T47D (cell line): ENCODE measurements around the gene RBM10.

Source experiments
- DNase-seq, 2 experiments: peaks; one replicate each; pipeline versions ENCODE4 v3.0.0 to v3.0.0-alpha.2; 2011 to 2012; ENCODE audit warnings: low read depth in 1 of 2, low spot score in 1 of 2
- JUND ChIP-seq: IDR thresholded peaks from 2 replicates; pipeline ENCODE4 v1.6.1; 2012; ENCODE audit warnings: low read depth
- in situ Hi-C: cut with HindIII; loops from 2 replicates; pipeline ENCODE4 v1.10.0; 2016; ENCODE audit warnings: low sequenced_read_pairs, low pct_unique_long_range_greater_than_20kb

RBM10 gene

DNA sequence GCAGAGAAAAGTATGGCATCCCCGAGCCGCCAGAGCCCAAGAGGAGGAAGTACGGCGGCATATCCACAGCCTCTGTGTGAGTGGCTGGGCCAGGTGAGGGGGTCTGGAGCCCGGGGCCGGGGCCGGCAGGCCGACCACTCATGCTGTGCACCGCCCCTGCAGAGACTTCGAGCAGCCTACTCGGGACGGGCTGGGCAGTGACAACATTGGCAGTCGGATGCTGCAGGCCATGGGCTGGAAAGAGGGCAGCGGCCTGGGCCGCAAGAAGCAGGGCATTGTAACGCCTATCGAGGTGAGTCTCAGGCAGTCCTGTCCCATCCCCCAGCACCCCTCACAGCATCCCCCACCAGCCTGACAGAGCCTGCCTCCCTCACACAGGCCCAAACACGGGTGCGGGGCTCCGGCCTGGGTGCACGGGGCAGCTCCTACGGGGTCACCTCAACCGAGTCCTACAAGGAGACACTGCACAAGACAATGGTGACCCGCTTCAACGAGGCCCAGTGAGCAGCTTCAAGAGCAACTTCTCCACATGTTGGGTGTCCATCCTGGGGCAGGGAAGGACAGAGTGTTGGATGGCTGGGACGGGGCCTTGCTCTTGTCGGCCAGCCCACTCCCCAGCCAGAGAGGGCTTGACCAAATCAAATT lies 41.2 kb downstream of the RBM10 start:
- in situ Hi-C loops = no loop called here
- TF ChIP-seq JUND = no peak
- DNase-seq = no peak

DNA sequence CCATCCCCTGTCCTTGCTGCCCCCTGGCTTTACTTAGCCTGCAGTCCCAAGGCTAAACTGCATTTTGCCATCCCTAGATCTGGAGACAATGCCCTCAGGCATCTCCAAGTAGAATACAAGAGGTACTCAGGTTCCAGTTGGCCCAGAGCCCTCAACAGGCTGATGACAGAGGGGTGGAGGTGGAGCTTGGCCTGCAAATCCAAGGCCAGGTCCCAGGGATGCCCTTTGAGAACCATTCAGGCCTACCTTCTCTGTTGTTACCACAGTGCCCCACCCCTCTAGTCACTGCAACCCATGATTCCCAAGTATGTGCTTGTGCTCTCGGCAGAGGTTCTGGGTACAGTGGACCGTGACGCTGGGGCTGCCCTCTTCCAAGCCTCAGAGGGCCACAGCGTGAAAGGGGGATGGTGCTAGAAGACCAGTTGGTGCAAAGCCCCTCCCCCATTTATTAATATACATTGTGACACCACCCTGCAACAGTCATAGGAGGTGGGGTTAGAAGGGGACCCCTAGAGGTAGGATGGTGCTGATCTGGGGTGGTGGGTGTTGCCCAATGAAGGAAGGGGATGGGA lies 42.2 kb downstream of the RBM10 start:
- peak in 1 of 2 experiments; percentile 53 for DNase-seq
- in situ Hi-C loops = no loop called here
- TF ChIP-seq JUND = no peak

DNA sequence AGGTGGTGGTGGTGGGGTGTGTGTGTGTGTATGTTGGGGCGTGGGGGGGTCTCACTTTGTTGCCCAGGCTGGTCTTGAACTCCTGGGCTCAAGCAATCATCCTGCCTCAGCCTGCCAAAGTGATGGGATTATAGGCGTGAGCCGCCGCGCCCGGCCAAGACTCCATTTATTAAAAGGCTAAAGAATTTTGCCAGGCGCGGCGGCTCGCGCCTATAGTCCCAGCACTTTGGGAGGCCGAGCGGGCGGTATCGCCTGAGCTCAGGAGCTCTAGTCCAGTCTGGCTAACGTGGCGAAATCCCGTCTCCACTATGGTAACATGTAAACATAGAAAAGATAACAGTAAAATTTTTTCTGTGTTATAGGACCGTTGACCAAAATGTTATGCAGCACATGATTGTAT lies 44.9 kb downstream of the RBM10 start:
- in situ Hi-C loops = no loop called here
- DNase-seq = no peak
- TF ChIP-seq JUND = no peak

DNA sequence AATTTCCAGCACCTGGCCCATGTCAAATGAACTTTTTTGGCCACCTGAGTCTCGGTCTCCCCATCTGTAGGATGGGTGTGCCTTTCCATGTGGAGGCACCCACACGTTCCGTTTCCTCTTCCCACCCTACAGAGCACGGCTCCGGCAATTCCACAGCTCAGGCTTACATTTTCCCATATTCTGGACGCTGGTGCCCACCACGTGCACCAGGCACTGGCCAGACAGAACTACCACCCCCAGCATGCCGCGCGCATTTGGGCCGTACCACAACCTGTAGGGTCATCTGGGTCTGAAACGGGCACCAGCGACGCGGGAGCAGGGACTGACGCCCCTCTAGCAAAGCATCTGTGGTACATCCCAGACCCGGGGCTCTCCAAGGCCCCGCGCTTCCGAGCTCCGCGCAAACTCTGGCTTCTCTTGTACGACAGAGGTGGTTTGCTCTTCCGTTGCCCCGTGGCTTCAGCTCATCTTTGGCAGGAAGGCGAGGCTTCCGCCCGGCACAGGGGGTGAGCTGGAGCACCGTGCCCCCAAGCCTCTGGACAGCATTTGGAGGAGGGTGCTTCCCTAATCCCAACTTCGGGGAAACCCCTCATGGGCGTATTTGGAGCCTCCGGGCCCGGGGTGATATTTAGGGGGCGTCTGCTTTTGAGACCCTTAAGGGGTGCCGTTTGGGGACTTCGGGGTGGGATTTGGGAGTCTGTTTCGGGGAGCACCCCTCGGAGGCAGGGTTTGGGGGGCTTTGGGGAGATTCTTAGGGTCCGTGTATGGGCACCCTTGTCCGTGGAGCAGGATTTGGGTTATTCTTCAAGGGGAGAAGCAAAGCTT lies 45.6 kb downstream of the RBM10 start:
- DNase-seq = peak; percentile 89 to 95
- TF ChIP-seq JUND = no peak
- in situ Hi-C loops = no loop called here

DNA sequence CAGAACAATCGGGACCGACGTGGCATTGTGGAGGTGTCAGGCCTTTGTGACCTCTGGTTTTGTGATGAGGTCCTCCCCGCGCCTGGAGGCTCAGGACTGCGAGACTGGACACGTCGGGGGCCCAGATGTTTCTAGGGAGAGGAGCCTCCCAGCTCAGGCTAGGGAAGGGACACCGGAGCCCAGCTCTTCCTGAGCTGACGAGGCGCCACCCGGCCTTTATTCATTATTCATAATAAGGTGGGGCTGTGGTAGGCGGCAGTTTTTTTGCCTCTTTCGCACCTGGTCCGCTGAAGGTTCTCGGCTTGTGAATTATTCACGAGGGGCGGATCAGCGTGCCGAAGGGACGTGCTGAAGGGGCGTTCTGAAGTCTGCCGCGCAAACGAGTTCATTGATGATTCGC lies 46.3 kb downstream of the RBM10 start:
- in situ Hi-C loops = no loop called here
- DNase-seq = peak in 1 of 2 experiments; percentile 38
- TF ChIP-seq JUND = no peak

DNA sequence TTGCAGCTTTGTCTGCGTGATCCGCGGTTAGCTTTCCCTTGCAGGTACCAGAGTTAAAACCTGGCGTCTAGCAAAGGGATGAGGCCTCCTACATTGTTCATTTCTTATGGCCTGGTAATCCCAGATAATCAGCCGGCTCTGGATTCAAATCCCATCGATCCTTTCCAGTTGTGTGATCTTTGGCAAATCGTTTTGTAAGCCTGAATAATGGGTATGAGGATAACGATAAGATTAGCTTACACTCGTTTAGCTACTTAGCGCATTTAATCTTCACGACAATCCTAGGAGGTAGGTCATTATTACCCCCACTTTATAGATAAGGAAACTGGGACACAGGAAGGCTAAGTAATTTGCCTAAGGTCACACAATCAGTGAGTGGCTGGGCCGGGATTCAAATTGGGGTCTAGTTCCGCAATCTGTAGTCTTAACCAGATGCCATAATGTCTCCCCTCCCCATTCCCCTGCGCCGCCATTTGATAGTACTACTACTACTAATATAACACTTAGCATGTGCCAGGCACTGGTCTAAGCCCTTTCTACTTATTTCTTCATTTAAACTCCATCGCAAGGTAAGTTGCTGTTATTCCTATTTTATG lies 46.9 kb downstream of the RBM10 start:
- in situ Hi-C loops = no loop called here
- TF ChIP-seq JUND = no peak
- no peak for DNase-seq

DNA sequence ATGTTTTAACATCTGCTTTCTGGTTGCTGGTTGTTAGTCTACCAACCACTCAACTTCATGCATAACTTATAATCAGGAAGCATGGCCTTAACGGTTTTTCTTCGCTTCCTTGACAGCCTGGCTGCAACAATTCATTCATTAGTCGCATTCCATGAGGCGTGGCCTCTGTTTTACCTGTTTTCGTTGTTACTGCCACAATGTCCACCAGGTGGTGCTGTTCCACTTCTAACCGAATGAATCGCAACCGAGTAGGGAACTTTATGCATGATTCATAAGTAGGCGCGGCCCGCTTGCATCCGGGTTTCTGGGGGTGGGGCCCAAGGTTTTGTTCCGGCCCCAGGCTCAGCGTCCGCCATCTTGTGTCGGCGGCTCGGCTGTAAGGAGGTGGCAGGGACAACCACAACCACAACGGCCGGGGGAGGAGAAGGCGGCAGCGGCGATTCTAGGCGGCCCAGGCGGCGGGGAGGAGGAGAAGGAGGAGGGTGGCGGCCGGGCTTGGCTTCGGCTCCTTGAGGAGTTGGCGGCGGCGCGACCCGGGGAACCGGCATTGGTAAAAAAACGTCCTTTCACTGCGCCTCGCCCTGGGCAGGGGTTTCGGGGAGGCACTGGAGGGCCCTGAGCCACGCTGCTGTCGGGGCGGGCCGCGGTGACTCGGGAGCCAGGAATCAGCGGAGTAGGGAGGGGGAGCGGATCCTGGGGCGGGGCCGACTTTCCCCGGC lies 48.6 kb downstream of the RBM10 start, which contains the start of gene UBA1:
Gene UBA1 (plus strand): TSS at position 355 of the 719 bp plus-strand sequence. CDS start 4,974 bp downstream, outside the sequence.
- peak; percentile 76 to 97 for DNase-seq
- in situ Hi-C loops = no loop called here
- TF ChIP-seq JUND = no peak

DNA sequence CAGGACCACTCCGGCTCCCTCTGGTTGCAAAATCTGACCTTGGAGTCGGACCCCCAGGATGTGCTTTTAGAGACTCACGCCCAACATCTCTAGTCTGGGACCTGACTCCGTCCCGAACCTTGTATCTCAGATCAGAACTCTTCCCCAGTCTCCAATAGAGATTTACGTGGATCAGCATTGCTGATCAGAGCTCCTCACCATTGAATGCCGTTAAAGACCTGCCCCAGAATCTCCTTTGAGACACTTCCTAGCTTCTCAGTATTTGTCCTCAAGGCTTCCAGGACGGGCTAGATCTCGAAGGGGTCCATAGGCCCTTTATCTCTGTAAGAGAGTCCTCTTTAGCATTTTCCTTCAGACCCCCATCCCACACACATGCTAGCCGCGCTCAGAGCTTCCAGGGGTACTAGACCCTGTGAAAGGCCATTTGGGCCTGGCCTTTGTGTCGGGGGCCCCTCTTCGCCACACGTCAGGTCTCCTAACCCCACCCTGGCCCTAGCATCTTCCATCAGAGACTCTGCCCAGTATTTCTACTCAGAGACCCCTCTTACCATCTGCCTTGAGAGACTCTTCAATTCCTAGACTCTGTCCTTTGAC lies 49.3 kb downstream of the RBM10 start:
- in situ Hi-C loops = no loop called here
- TF ChIP-seq JUND = no peak
- DNase-seq = no peak

DNA sequence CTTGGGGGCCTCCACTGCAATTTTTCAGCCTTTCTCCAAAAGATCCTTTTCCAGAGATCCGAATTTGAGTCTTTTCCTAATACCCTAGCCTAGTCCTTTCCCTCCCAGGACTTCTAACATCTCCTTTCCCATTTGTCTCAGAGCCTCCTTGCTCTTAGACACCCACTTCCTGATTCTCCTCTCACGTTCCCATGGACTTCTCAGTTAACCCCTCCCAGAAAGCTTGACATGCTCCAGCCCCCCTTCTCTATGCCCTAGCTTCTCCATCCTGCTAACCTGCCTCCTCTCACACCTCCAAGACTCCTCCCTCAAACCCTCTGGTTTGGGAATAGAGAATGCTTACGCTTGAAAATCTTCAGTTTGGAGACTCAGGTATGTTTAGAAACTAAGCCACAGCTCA lies 51.1 kb downstream of the RBM10 start:
- in situ Hi-C loops = no loop called here
- DNase-seq = no peak
- TF ChIP-seq JUND = no peak

DNA sequence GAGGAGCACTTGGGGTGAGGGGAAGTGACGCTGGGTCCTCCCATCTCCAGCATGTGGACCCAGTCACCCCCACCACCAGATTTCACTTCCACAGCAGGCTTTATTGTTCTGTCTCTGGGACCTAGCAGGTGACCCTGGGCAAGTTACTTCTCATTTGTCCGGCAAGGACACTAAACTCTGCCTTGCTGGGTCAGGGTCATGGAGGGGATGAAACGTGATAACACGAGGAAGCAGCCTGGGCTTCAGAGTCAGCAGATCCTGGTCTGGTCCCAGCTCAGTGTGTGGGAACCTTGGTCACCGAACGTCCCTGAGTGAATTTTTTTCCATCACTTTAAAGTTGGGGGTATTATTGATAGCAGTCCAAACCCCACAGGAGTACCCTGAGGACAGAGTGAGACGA lies 52.5 kb downstream of the RBM10 start:
- no peak for TF ChIP-seq JUND
- no peak for DNase-seq
- in situ Hi-C loops = no loop called here

DNA sequence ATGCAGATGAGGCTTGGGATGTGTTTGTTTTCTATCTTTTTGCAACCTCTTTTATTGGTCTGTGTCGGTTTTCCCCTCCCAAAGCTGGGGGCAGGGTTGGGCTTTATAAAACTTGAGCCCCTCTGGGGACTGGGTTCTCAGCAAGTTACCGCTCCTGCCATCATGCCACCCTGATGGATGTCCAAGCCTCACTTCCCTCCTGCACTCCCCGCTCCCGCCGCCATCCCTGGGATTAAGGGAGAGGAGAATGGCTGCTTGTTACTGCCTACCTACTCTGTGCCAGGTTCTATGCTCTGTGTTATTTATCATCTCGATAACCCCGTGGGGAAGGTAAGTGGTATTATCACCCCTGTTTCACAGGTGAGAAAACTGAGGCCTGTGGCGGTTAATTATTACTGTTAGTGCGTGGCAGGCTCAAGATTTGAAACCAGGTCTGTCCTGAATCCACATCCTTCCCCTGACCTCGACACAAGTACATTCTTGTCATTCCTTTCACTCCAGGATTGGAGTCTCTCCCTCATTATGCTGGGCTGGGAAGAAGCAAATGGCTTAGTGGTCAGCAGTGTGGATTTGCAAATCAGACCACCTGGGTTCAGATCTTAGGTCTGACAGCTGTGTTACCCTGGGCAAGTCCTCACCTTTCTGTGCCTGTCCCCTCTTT lies 53.1 kb downstream of the RBM10 start:
- DNase-seq = peak in 1 of 2 experiments; percentile 45
- no peak for TF ChIP-seq JUND
- in situ Hi-C loops = no loop called here
